Activated naive CD4-positive, alpha-beta T cell (primary cell): Measurements from ENCODE around the gene REXO4.

ENCODE experiments used
- DNase-seq, 4 experiments: peaks; one replicate each; lab custom pipeline; 2025; lab: John Stamatoyannopoulos, UW

The REXO4 gene, protein sequence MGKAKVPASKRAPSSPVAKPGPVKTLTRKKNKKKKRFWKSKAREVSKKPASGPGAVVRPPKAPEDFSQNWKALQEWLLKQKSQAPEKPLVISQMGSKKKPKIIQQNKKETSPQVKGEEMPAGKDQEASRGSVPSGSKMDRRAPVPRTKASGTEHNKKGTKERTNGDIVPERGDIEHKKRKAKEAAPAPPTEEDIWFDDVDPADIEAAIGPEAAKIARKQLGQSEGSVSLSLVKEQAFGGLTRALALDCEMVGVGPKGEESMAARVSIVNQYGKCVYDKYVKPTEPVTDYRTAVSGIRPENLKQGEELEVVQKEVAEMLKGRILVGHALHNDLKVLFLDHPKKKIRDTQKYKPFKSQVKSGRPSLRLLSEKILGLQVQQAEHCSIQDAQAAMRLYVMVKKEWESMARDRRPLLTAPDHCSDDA

DNA sequence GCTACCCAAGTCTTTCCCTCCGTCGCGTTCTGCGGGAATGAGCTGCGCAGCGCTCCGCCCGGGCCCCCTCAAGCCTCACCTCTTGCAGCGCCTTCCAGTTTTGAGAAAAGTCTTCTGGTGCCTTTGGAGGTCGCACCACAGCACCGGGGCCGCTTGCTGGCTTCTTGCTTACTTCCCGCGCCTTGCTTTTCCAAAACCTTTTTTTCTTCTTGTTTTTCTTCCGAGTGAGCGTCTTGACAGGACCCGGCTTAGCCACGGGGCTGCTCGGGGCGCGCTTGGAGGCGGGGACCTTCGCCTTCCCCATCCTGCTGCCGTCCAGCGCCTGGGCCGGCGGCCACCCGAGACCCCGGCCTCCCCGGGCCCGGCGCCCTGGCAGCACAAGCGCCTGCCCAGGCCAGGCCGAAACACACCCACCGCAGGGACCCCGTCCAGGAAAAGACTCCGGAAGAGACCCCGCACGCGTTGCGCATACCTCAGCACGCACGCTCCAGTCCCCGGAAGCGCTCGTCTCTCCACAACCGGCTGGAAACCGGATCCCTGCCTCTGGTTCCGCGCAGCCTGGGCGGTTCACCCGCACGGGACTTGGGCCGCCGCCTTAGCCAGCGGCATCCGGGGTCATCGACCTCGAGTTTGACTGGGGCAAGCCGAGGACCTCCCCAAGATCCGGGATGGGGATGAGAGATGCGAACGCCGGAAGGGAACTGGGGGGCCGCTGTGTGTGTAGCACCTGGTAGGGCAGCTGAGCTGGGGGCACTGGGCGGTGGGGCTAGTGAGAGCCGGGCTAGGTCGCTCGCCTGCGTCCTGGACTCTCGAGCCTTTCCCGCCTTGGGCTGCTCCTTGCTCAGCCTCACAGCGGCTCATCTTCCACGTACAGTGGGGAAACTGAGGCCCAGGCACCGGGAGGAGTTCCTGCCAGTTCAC lies at the start of gene REXO4:
Gene REXO4, minus strand, starts transcription at position 470 of the 921 bp plus-strand sequence. Its CDS starts 166 bp downstream, at position 304.
- DNase-seq = peak; percentile 63 to 78 (median 73)

DNA sequence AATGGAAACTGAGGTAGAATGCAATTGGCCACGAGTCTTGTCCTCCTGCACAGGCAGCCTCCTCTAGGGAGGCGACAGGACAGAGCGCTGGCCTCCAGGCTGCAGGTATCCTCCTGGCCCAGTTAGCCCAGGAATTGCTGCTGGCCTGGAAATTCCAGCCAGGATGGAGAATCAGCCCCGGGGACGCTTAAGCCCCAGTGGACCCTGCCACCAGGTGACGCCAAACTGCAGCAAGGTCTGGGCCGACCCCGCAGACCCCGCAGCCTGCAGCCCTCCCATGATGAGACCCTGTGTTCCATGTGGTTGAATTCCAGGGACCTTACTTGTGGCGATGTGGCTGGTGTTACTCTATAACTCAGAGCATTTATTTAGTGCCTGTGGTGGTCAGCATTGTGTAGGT lies 49.3 kb upstream of the REXO4 start:
- DNase-seq = no peak

DNA sequence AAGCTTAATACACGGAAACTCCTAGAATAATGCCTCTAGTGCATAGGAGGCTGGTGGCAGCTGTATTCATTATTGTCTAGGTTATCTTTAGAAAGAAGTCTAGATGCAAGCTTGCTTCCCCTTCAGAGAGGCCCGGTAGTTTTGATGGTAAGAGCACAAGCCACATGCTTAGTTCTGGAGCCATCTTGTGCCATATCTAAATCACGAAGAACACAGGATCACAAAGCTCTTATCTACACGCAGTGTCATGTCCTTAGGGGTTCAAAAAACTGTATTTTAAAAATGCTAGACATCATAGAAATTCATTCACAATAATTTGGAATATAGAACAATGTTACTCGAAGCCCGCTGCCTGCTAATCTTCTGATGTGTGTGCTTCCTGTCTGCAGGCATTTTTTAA lies 48.2 kb upstream of the REXO4 start:
- DNase-seq = no peak

DNA sequence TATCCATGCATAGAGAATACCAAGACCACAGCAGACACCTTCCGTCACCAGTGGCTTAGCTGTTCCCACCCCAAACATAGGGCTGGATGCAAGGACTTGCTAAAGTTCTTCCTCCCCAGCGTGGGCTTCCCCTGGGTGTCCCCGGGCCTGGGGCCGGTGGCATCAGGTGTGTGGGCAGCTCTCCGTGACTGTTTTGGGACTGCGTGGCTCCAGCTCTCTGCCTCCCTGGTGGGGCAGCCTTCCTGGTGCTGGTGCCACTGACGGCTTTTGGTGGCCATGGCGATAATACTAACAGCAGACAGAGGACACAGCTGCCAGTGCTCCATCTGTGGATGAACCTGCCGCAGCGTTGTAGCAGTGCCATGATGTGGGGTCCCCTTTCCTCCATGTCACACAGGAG lies 46.8 kb upstream of the REXO4 start:
- no peak for DNase-seq

DNA sequence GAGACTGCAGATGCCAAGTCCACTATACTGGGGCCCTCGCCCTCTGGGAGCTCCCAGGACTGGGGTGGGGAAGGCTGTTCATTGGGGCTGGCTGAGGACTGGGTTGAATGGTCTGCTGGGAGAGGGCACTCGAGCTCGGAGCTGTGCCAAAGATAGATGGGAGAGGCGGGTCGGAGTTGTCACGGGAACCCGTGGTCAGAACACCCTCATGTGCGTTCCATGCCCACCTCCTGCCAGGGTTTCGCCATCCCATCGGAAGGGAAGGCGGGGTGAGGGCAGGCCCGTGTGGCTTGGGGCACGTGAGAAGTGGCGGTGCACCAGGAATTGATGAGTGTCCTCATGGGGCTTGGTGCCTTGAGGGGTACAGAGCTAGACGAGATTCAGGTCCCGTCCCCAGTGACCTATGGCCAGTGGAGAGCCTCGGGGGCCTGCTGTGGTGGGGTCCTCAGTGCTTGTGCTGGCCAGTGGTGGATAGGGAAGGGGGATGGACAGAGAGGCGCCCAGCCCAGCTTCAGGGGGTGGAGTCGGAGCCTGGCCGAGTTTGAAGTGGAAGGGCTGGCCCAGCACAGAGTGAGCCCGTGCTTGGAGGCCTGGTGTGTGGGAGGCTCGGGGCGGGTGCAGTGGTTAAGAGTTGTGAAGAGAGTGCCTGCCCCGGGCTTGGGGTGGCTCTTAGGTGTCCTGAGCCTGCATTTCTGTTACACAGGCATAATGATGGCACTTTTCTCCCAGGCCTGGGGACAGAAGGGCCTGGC lies 46.2 kb upstream of the REXO4 start:
- DNase-seq = no peak

DNA sequence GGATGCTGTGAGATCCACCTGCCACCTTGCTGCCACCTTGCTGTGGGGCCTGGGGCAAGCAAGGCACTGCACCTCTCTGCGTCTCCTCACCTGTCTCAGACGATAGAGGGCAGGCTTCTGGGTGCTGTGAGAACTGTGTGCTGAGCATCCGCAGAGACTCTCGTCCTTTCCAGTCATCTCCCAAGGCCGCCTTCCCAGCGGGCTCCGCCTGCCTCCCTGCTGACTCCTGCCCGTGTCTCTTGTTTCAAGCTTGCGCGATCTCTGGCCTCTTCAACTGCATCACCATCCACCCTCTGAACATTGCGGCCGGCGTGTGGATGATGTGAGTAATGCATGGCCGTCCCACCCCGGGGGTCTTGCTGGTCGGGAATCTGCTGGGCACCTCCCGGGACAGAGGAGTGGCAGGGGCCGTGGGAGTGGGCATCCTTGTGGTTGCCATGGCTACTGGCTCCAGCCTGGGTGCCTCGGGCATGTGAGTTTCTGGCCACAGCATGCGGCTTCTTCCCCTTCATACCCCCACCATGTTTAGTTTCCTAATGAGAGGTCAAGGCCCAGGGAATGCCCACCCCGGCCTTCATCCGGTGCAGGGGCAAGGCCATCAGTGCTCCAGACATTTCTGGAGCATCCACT lies 45.5 kb upstream of the REXO4 start:
- no peak for DNase-seq

DNA sequence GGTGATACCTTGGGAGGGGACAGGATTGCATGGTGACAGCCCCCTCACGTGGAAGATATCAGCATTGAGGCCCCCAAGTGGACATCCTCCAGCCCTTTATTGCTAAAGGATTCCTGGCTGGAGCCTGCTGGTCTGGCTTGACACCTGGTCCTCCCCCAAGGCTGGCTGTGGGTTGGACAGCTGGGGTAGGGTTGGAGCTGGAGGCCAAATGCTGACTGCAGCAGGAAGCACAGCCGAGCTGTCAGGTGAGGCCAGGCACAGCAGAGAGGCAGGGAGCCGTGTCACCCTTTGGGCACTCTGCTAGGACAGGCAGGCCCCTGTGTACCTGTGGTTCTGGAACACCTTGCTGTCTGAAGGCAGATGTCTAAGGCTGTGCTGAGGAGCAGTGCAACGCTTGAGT lies 44.2 kb upstream of the REXO4 start:
- no peak for DNase-seq

DNA sequence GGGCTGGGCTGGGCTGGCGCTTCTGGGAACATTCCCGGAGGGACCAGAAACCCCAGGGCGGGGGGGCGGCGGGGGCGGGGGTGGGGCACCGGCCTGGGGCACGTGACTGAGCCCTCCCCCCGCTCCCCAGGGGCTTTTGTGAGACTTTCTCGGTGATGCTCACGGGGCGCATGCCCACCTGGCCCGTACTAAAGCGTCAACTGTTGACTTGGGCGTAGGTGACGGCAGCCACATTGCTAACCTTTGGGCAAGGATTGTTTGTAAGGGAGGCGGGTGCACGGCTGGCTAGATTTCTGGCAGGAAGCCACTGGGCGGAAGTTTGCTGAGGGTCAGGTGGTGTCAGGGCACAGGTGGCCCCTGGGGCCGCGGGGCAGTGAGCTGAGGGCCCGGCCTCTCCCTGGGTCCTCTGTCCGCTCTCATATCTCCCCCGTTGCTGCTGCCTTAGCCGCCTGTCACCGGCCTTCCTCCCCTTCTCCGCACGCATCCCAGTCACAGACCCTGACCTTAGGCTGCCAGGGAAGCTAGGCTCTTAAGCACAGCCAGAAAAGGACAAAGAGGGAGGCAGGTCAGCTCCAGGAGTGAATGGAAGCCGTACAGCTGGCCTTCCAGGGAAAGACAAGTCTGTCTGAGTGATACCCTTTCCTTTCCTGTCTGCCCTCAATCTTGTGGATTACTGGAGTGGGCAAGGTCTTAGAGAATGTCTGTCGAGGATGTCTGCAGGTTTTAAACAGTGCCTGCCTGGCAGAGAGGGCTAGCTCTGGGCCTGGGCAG lies 42.8 kb upstream of the REXO4 start:
- DNase-seq = peak in 1 of 4 experiments; percentile 56

DNA sequence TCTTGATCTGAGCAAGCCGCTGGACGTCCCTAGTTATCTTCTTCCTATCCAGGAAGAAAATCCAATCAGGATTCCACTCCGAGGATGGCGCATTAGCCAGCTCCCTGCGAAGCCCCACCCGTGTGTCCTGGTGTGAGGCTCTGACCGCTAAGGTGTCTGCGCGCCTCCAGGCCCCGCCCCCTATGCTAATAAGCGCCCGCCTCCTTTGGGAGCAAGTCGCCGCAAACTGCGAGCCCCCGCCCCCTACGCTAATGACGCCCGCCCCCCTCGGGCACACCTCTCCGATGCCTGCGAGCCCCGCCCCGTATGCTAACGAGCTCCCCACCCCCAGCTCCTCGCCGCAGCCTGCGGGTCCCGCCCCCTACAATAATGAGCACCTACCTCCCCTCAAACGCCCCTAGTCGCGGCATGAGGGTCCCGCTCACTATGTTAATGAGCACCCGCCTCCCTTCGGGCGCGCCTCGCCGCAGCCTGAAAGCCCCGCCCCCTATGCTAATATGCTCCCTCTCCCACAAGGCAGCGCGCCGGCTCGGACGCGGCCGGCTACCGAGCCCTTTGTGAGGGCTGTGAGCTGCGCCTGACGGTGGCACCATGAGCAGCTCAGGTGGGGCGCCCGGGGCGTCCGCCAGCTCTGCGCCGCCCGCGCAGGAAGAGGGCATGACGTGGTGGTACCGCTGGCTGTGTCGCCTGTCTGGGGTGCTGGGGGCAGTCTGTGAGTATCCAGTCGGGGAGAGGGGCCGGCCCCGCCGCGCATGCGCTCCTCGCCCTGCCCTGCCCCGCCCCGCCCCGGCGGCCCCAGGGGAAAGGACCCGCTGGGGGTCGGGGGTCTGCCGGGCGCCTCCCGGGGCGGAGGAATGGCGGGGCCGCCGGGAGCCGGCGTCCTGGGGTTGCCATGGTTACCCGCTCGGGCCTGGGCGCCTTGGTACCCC lies 41.9 kb upstream of the REXO4 start, which contains the start of gene CACFD1:
Gene CACFD1, plus strand, starts transcription at position 503 of the 929 bp plus-strand sequence. Its CDS starts 89 bp downstream, at position 592.
- DNase-seq = peak; percentile 76 to 91 (median 80)

DNA sequence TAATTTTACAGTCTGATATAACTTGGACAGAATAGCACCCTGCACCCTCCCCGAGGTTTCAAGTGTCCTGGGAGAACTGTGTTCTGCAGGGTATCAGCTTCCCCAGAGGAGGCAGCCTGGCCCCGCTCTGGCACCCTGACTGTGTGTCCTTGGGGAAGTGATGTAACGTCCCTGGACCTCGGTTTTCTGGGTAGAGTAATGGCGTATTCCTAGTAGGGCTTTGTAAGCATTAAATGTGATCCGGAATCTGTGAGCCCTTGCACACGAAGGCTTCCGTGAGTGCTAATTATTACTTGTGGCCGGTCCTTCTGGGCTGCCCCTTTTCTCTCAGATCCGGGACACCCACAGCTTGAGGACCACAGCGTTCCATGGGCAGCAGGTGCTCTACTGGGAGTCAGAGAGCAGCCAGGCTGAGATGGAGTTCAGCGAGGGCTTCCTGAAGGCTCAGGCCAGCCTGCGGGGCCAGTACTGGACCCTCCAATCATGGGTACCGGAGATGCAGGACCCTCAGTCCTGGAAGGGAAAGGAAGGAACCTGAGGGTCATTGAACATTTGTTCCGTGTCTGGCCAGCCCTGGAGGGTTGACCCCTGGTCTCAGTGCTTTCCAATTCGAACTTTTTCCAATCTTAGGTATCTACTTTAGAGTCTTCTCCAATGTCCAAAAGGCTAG lies 41.0 kb upstream of the REXO4 start:
- DNase-seq = no peak

DNA sequence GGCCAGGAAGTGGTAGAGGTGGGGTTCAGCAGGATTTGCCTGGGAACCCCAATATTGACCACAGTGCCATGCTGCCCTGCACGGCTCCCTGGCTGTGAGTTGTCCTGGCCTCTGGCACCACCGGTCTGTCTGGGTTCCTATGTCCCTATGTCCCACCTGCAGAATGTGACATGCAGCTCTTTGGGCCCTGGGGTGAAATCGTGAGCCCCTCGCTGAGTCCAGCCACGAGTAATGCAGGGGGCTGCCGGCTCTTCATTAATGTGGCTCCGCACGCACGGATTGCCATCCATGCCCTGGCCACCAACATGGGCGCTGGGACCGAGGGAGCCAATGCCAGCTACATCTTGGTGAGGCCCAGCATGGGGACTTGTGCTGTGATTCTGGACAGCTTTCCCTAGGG lies 39.9 kb upstream of the REXO4 start:
- DNase-seq = no peak

DNA sequence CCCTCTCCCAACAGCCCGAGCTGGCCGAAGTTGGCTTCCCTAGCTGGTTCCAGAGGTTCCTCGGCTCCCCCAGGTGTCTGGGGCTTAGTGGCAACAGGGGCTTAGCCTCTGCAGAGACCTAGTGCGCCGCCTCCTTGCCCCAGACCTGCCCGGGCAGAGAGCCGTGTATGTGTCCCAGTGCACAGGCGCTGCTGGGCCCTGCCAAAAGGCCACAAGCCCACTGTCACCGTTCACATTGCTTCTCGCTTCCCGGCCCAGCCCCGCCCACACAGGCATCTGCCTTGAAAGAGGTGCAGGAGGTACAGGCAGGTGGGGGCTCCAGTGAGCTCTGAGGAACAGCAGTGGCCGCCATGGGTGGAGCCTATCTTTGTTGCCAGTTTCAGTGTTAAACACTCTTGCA lies 39.4 kb upstream of the REXO4 start:
- no peak for DNase-seq

DNA sequence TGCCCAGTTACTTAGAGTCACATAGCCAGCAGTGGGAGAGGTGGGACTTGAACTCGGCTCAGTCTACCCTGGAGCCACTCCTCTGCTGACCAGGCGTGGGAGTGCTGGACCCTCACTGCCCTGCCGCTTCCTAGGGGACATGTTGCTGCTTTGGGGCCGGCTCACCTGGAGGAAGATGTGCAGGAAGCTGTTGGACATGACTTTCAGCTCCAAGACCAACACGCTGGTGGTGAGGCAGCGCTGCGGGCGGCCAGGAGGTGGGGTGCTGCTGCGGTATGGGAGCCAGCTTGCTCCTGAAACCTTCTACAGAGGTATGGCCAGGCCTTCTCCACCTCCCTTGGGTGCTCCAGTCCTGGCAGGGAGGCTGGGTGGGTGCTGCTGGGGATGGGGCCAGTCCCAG lies 38.6 kb upstream of the REXO4 start:
- DNase-seq = no peak

DNA sequence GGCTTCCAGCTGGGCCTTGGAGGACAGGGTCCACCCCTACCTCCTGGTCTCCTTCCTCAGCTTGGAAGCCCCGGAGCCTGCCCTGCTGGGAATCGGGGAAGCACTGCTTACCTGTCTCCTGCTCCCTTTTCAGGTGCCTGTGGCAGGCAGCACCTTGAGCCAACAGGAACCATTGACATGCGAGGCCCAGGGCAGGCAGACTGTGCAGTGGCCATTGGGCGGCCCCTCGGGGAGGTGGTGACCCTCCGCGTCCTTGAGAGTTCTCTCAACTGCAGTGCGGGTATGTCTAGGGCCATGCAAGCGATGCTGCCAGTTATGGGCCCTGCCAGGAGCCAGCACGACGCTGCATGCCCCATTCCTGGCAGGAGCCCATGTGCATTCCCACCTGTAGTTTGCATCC lies 38.1 kb upstream of the REXO4 start:
- no peak for DNase-seq

DNA sequence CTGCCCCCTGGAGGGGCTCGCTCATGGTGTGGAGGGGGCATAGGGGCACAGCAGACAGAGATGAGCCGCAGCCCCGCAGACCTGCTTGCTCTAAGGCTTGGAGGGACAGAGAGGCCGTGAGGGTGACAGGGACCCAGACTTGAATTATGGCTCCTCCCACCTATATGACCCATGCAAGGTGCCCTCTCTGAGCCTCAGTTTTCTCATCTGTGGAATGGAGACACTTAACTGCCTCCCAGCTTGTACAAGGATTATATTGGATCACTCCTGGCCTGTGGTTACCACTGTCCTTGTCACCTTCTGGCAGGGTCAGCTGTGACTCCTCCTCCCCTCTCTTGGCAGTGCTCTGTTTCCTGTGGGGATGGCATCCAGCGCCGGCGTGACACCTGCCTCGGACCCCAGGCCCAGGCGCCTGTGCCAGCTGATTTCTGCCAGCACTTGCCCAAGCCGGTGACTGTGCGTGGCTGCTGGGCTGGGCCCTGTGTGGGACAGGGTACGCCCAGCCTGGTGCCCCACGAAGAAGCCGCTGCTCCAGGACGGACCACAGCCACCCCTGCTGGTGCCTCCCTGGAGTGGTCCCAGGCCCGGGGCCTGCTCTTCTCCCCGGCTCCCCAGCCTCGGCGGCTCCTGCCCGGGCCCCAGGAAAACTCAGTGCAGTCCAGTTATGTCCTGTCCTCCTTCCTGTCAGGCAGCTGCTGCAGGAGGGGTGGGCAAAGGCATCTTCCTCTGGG lies 37.3 kb upstream of the REXO4 start:
- DNase-seq = no peak

DNA sequence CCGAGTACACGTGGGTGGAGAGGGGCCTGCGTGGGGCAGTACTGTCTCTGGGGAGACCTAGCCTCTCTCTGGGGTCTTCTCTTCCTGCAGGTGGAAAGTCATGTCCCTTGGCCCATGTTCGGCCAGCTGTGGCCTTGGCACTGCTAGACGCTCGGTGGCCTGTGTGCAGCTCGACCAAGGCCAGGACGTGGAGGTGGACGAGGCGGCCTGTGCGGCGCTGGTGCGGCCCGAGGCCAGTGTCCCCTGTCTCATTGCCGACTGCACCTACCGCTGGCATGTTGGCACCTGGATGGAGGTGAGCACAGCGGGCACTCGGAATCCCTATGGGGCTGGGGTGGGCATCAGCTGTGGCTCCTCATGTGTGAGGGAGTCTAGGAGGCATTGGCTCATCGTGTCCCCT lies 36.5 kb upstream of the REXO4 start:
- no peak for DNase-seq

DNA sequence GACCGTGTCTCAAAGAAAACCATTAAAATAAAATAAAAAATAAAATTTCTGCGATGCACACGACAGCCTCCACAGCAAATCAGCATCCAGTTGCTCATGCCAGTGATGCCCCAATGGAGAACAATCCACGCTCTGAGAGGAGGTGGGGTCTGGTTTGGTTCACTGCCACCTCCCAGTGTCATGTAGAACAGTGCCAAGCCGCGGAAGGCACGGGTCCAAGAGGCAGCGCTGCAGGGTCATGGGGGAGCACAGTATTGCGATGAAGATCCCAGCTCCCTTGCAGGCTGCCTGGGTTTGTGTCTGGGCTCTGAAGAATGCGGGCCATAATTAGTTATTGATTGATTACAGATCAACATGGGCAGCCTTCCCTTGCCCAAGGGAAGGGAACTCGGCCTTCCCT lies 35.8 kb upstream of the REXO4 start:
- no peak for DNase-seq

DNA sequence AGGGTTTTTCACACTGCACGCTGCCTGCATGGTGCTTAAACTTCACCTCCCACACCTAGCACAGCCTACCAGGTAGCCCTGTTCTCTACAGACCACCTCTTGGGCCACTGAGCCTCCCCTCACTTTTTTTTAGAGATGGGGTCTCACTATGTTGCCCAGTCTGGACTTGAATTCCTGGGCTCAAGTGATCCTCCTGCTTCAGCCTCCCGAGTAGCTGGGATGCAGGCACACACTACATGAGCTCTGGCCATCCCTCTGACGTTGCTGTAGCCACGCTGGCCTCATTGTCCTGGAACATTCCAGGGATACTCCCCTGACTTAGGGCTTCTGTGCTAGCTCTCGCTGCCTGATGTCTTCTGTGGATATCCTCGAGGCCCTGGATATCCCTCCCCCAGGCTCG lies 34.8 kb upstream of the REXO4 start:
- no peak for DNase-seq
